Measurements from ENCODE around the gene FAM169A. TPM values are rescaled to one million over a fixed set of nuclear protein-coding genes. Genes with fewer than 3 reads are reported as not detected.
"Not testable (repeated sequence)": the region's sequence is repeated elsewhere in the genome, so short reads cannot be mapped to it uniquely, and the experiment has no call there.

Gene FAM169A
- total RNA-seq, 1 donor from 2014 or later, result 15.2 TPM

- DNase-seq (ENCODE audit: low spot score), result not testable (repeated sequence)
Observed at GRCh38 chr5:74869414-74869813, 3.2 kb upstream of the FAM169A start.

- no peak for DNase-seq (ENCODE audit: low spot score)
Observed at GRCh38 chr5:74866596-74867162, 492 bp upstream of the FAM169A start.

- no peak for DNase-seq (ENCODE audit: low spot score)
Observed at GRCh38 chr5:74865256-74865803, 857 bp downstream of the FAM169A start.

- DNase-seq (ENCODE audit: low spot score), result no peak
Observed at GRCh38 chr5:74864823-74865222, 1.4 kb downstream of the FAM169A start.

- no peak for DNase-seq (ENCODE audit: low spot score)
Observed at GRCh38 chr5:74863726-74864125, 2.5 kb downstream of the FAM169A start.

GRCh38 chr5:74862221-74862620 lies 4.0 kb downstream of the FAM169A start:
- DNase-seq (ENCODE audit: low spot score), result no peak

GRCh38 chr5:74856975-74857374 lies 9.2 kb downstream of the FAM169A start:
- not testable (repeated sequence) for DNase-seq (ENCODE audit: low spot score)

GRCh38 chr5:74853256-74853655 lies 12.9 kb downstream of the FAM169A start:
- DNase-seq (ENCODE audit: low spot score), result no peak

- no peak for DNase-seq (ENCODE audit: low spot score)
Observed at GRCh38 chr5:74851684-74852353, 14.4 kb downstream of the FAM169A start.

GRCh38 chr5:74850789-74851425 lies 15.3 kb downstream of the FAM169A start:
- no peak for DNase-seq (ENCODE audit: low spot score)

GRCh38 chr5:74850030-74850429 lies 16.2 kb downstream of the FAM169A start:
- DNase-seq (ENCODE audit: low spot score), result no peak

- DNase-seq (ENCODE audit: low spot score), result no peak
Observed at GRCh38 chr5:74848553-74849025, 17.6 kb downstream of the FAM169A start.

- DNase-seq (ENCODE audit: low spot score), result no peak
Observed at GRCh38 chr5:74839229-74839628, 27.0 kb downstream of the FAM169A start.

GRCh38 chr5:74838262-74838661 lies 27.9 kb downstream of the FAM169A start:
- no peak for DNase-seq (ENCODE audit: low spot score)

- DNase-seq (ENCODE audit: low spot score), result no peak
Observed at GRCh38 chr5:74837115-74837514, 29.1 kb downstream of the FAM169A start.

GRCh38 chr5:74833537-74834266 lies 32.5 kb downstream of the FAM169A start:
- no peak for DNase-seq (ENCODE audit: low spot score)

GRCh38 chr5:74829413-74829812 lies 36.8 kb downstream of the FAM169A start:
- no peak for DNase-seq (ENCODE audit: low spot score)

- no peak for DNase-seq (ENCODE audit: low spot score)
Observed at GRCh38 chr5:74822288-74822687, 43.9 kb downstream of the FAM169A start.

GRCh38 chr5:74816875-74817274 lies 49.3 kb downstream of the FAM169A start:
- no peak for DNase-seq (ENCODE audit: low spot score)

GRCh38 chr5:74810915-74811314 lies 55.3 kb downstream of the FAM169A start:
- DNase-seq (ENCODE audit: low spot score), result no peak

GRCh38 chr5:74801941-74802340 lies 64.2 kb downstream of the FAM169A start:
- DNase-seq (ENCODE audit: low spot score), result no peak

- no peak for DNase-seq (ENCODE audit: low spot score)
Observed at GRCh38 chr5:74801197-74801596, 65.0 kb downstream of the FAM169A start.
